NCI-H1417 treated with DMSO at 0.1 percent for 48 hours (cell line): ENCODE measurements around the gene LGALS1.
"Not testable (repeated sequence)": the region's sequence is repeated elsewhere in the genome, so short reads cannot be mapped to it uniquely, and the experiment has no call there.

Experiments used
- DNase-seq: peaks from one replicate; lab custom pipeline; 2025; lab: John Stamatoyannopoulos, UW

Gene LGALS1

DNA sequence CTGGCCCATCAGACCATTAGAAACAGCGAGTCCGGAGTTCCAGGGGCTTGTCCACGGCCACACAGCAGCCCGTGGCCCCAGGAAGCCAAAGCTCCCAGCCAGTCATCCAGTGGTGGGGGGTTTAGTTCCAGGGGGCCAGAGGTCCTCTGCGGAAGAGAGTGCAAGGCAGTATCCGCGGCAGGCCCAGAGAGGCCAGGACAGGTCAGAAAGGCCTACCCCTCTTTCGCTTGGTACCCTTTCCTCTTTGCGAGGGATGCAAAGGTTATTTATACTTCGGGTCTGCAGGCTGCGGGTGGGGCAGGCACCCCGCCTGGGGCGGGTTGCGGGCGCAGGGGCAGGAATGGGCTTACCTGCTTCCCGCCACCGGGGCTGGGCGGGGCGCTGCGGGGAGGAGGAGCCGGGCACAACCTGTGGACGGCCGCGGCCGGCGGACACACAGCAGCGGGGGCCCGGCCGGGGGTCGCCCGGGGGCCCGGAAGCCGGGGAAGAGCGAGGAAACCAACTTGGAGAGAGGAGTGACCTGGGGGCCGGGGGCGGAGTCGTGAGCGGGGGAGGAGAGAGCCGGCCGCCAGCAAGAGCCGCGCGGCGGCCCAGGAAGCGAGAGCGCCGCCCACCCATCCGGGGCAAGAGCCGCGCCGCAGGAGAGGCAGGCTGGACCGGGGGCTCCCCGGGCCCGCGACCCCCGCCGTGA, 36.2 kb upstream of the LGALS1 start, which contains the start of gene SH3BP1:
Gene SH3BP1 (plus strand): TSS at position 600 of the 691 bp plus-strand sequence. CDS start 119 bp downstream, outside the sequence.
- no peak for DNase-seq

DNA sequence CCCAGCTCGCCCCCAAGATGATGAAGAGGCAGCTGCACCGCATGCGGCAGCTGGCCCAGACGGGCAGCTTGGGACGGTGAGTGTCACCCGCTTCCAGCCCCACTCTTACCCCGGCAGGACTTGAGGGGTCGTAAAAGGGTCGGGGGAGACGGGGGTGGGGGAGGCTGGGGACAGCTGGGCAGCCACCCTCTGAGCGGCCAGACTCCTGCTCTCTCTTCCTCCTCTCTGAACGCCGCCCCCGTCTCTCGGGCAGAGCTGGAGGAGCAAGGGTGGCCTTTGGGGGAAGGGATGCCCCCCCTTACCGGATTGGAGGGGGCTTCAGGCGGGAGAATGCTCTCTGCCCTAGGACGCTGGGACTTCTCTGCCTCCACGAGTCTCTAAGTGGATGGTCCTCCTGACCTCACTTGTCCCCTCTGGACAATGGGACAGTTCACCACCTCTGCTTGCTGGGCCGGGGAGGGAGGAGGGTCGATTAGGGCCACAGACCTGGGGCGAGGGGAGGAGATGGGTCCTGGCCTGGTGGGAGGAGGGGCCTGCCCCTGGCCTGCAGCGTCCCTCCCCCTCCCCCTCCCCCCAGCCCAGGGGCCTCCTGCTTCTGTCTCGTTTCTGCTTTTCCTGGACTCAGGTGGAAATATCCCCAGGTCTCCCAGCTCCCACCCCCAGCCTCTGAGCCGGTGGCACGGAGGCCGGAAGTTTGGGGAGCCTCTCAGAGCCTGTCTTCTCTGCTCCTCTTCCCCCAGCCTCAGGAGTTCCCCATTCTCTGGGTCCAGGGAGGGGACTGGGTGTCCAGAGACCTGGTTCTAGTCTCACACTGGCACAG, 35.5 kb upstream of the LGALS1 start:
- DNase-seq, result no peak

DNA sequence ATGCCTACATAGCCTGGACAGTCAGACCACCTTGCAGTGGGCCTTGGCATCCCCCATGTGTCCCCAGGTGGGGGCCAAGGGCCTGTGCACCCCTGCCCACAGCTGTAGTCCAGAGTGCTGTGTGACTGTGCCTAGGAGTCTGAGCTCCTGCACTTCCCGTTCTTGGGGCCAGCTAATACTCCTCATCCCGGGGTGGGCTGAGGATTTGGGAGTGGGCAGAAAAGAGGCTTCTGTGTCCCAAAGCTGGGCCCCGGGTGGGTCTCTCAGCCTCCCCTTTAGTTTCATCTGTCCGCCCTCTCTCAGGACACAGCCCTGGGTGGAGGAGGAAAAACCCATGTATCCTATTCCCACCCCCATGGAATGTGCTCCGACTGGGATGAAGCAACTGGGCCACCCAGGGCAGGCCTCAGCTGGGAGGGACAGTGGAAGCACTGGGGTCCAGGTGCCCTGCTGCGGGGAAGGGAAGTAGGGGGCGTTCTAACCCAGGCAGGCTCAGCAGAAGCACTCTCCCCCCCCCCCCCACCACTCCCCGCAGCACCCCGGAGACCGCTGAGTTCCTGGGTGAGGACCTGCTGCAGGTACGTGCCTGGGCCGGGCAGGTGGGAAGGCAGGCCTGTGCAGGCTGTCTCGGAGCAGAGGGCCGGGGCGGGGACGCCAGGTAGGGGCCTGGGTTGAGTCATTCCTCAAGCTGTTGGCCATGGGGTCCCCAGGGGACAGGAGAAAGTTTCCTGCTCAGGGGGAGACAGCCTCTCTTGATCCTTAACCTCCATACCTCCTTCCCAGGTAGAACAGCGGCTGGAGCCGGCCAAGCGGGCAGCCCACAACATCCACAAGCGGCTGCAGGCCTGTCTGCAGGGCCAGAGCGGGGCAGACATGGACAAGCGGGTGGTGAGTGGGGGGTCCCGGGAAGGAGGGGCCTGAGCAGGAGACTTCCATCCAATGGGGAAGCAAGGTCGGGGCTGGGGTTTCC, 34.6 kb upstream of the LGALS1 start:
- DNase-seq, result no peak

- no peak for DNase-seq
Observed at GRCh38 chr22:37641561-37641949, 33.9 kb upstream of the LGALS1 start.

DNA sequence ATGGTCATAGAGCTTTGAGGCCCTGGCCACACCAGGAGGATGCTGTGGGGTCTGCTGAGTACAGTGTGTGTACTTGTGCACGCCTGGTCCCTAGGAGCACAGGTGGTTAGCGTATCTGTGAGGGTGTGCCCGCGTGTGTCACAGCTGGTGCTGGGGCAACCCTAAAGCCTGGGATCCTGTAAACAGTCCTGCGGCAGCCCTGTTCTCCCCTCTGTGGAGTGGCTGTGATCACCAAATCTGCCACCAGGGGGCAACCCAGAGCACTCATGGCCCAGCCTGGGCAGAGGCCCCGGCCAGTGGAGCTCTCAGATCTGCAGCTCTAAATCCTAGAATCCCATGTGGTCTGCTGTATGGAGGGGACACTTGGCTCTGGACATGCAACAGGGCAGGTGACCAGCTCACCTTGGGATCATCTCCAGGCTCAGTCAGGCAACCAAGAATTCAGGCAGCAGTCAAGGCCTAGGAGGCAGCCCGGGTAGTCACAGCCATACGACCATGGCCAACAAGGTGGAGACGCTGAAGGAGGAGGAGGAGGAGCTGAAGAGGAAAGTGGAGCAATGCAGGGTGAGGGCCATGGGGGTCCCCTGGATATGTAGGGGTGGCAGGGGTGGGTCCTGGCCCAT, 32.1 kb upstream of the LGALS1 start:
- DNase-seq, result no peak

DNA sequence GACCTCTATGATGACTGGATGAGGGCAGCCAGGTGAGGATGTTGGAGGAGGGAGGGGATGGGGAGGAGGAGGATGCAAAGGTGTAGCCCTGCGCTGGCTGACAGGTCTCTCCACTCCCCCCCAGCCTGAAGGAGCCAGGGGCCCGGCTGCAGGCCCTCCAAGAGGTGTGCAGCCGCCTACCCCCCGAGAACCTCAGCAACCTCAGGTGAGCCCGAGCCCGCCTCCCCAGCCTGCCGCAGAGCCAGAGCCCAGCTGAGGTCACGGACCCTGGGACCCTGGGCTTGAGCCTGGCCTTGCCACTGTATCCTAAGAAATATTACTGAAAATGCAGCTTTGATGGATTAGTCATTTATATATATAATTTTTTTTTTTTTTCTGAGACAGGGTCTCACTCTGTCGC, 28.1 kb upstream of the LGALS1 start:
- DNase-seq, result no peak

DNA sequence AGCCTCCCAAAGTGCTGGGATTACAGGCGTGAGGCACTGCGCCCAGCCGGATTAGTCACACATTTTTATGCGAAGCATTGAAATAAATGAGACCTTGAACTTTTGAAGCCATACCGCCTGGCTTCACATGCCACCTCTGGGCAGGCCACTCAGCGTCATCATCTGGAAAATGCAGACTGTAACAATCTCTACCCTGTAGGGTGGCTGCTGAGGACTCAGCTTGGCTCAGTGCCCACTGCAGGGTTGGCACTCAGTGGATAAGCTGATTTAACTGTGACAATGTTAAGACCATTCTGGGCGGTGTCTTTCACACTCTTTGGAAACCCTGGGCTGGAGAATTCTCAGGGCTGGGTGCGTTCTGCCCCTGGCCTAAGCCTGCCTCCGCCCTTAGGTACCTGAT, 27.5 kb upstream of the LGALS1 start:
- DNase-seq, result no peak

GRCh38 chr22:37650463-37651136, 24.8 kb upstream of the LGALS1 start:
- DNase-seq, result no peak

GRCh38 chr22:37654563-37655251, 20.7 kb upstream of the LGALS1 start:
- DNase-seq, result no peak

GRCh38 chr22:37655252-37655563, 20.2 kb upstream of the LGALS1 start:
- no peak for DNase-seq

GRCh38 chr22:37656583-37656982, 18.9 kb upstream of the LGALS1 start:
- DNase-seq, result not testable (repeated sequence)

DNA sequence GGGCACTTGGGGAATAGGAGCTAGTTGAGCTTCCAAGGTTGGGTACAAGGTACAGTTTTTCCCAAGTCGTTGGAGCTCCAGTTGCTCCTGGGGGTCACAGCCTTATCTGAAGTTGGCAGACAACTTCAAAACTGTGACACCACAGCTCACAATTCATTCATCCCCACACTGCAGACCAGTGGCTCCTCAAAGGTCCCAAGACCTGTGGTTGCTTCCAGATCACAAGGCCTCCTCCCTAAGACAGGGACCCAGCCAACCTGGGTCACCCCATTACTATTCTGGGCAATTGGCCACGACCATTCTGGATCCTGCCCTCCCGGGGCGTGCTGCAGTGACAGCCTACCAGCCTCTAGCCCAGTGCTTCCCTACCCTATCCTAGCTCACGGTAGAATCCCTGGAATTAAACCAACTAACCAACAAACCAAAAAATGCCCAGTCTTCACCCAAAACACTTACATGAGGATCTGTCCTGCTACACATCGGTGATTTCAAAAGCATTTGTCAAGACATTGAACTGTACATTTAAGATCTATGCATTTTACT, 17.8 kb upstream of the LGALS1 start:
- DNase-seq, result no peak

GRCh38 chr22:37658133-37659065, 17.0 kb upstream of the LGALS1 start, which contains the start of gene PDXP:
Gene PDXP (plus strand): TSS chr22:37658723. CDS start chr22:37658783, 60 bp downstream.
- peak; percentile 95 for DNase-seq

GRCh38 chr22:37659066-37659896, 16.2 kb upstream of the LGALS1 start:
- no peak for DNase-seq

DNA sequence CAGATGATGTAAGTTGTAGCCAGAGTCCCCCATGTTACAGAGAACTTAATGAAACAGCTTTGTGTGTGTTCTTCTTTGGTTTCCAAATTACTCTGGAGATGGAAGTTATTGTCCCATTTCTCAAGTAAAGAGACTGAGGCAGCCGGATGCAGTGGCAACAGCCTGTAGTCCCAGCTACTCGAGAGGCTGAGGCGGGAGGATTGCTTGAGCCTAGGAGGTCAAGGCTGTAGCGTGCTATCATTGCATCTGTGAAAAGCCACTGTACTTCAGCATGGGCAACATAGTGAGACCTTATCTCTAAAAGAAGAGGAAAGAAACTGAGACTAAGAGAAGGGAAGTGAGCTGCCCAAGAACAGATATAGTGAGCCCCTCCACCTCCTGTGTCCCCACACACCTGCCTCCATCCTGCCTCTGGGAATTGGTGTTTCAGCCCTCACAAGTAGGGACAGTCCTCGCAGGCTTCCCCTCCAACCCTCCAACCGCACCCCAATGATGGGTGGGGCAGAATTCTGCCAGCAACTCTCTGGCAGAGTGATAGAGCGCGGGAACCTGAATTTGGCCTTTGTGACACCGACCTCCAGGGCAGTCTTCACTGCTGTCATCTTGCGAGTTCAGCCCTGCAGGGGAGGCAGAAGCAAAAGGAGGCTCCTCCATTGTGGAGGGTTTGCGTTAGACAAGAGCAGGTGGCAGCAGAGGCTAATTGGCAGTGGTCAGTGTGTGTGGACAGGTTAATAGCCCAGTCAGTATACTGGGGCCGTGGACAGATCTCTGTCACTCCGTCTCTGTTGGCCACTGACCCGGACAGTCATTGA, 15.3 kb upstream of the LGALS1 start:
- DNase-seq, result no peak

- no peak for DNase-seq
Observed at GRCh38 chr22:37660709-37661045, 14.8 kb upstream of the LGALS1 start.

GRCh38 chr22:37661160-37661924, 14.1 kb upstream of the LGALS1 start:
- no peak for DNase-seq
